Muscle layer of colon (tissue), 2 donors: ENCODE measurements around the gene VOPP1.

Experiments
- H3K27ac ChIP-seq: one replicate; pipeline ENCODE4 v1.7.0; 2013; ENCODE audit warnings: low read depth, mild to moderate bottlenecking, low read length, moderate library complexity
- H3K27me3 ChIP-seq, 2 donors: one replicate each; pipeline ENCODE4 v1.7.0; 2013; ENCODE audit warnings: low read length in 2 of 2, mild to moderate bottlenecking in 2 of 2; ENCODE audit not compliant: insufficient read depth in 2 of 2, control insufficient read depth in 1 of 2
- H3K36me3 ChIP-seq: one replicate; pipeline ENCODE4 v1.7.0; 2013; ENCODE audit warnings: mild to moderate bottlenecking, low read length; ENCODE audit not compliant: insufficient read depth
- H3K4me1 ChIP-seq: one replicate; pipeline ENCODE4 v1.7.0; 2013; ENCODE audit warnings: mild to moderate bottlenecking, low read length; ENCODE audit not compliant: insufficient read depth
- H3K4me3 ChIP-seq, 2 donors: one replicate each; pipeline ENCODE4 v1.7.0; 2013; ENCODE audit warnings: low read length in 2 of 2, low read depth in 1 of 2, mild to moderate bottlenecking in 1 of 2, moderate library complexity in 1 of 2
- H3K9ac ChIP-seq: one replicate; pipeline ENCODE4 v1.7.0; 2013; ENCODE audit warnings: low read length
- H3K9me3 ChIP-seq: one replicate; pipeline ENCODE4 v1.7.0; 2013; ENCODE audit warnings: mild to moderate bottlenecking, low read length
- donor health status: abdominal sarcoma.
- donor health status: Adenocarcinoma of cecum.

Gene VOPP1

DNA sequence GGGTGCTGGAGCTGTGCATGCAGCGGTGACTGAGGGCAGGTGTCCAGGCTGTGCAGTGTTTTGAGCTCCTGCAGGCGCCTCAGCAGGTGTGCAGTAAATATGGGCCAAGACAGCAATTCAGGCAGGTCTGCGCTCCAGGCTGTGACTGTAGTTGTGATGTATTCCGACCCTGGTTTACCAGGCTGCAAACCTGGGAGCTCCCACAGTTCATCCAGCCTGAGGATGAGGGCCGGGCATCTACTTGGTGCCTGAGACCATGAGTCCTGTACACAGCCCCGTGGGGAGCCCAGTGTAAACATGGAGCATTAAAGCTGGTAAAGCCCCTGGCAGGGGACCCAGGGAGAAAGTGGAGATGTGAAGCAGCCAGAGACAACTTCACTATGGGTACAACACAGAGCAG is 82.8 kb downstream of the VOPP1 start:
- H3K4me1 ChIP-seq, result no peaks in the 10 kb centered on the region
- H3K27ac ChIP-seq, result no peak overlapping the region
- H3K4me3 ChIP-seq, result no peak overlapping the region
- H3K36me3 ChIP-seq, result peaks cover 27% of the 10 kb centered on the region
- H3K27me3 ChIP-seq, result no peaks in the 10 kb centered on the region
- H3K9ac ChIP-seq, result no peak overlapping the region
- H3K9me3 ChIP-seq, result no peaks in the 10 kb centered on the region

DNA sequence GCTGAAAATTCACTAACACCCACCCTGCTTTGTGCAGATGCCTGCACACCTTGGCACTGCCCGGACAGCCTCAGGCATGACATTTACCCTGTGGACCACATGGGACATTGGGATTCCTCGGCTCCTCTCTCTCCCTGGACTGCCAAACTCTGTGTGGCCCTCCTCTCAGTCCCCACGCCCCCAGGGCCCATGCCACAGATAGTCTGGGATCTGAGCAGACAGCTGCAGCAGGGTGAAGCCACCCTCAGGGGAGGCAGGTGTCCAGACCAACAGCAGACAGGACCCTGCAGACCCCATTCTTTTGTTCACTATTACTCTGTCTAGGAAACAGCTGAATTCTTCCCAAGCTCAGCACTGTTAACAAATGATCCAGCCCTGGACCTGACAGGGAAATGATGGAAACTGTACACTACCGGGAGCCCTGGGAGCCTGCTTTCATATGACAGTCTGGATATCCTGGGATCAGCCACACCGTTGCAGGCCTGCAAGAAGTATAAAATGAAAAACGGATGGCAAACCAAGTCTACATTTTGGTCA is 83.4 kb downstream of the VOPP1 start:
- Histone ChIP-seq H3K36me3 (peaks cover 32% of the 10 kb centered on the region), H3K27ac (no peak overlapping the region), H3K4me1 (no peaks in the 10 kb centered on the region)

DNA sequence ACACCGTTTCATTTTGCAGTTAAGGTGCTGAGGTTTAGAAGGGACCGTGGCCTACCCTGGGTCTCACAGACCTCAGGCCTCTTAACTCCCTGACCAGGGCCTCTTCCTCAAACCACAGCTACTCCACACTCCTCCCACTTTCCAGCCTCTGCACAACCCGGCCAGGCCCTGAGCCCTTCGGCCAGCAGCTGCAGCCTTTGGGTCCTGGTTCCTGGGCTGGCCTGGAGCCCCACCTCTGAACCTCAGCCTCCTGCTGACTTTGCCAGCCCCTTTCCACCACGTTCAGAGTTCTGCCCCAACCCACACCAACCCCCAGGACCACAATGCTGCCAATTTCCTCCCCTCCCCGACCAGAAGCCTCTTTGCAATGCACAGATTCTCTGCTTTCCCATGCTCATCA is 84.1 kb downstream of the VOPP1 start:
- H3K9ac ChIP-seq, result no peak overlapping the region
- no peak overlapping the region for H3K27ac ChIP-seq
- H3K36me3 ChIP-seq, result peaks cover 32% of the 10 kb centered on the region
- H3K4me3 ChIP-seq, result no peak overlapping the region
- H3K4me1 ChIP-seq, result no peaks in the 10 kb centered on the region
- no peaks in the 10 kb centered on the region for H3K27me3 ChIP-seq
- no peaks in the 10 kb centered on the region for H3K9me3 ChIP-seq

More for the DNA sequence above, 83.4 kb downstream of the VOPP1 start:
- Histone ChIP-seq H3K4me3 (no peak overlapping the region), H3K9ac (no peak overlapping the region), H3K27me3 (no peaks in the 10 kb centered on the region), H3K9me3 (no peaks in the 10 kb centered on the region)

- H3K4me3 ChIP-seq, result no peak overlapping the region
- H3K9ac ChIP-seq, result no peak overlapping the region
- H3K4me1 ChIP-seq, result no peaks in the 10 kb centered on the region
- no peak overlapping the region for H3K27ac ChIP-seq
- no peaks in the 10 kb centered on the region for H3K27me3 ChIP-seq
- H3K36me3 ChIP-seq, result peaks cover 32% of the 10 kb centered on the region
- no peaks in the 10 kb centered on the region for H3K9me3 ChIP-seq
Measured at GRCh38 chr7:55486991-55487390, 85.3 kb downstream of the VOPP1 start.

DNA sequence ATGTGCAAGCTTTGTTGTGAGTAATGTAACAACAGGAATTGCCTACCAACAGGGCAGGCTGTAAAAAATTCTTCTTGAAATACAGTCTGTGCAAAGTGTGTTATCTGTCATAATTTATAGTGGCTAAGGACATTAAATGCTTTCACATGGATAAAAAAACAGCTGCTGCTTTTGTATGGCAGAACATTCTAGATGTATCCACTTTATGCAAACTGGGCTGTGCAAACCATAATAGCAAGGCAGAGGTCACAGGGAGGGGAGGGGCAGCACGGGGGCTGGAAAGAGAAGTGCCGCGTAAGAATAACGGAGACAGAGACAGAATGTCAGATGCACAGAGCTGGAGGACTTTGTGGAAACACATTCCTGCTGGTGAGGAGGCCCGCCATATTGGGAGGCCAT is 86.1 kb downstream of the VOPP1 start:
- Histone ChIP-seq H3K27me3 (no peaks in the 10 kb centered on the region), H3K9ac (no peak overlapping the region), H3K4me1 (no peaks in the 10 kb centered on the region), H3K9me3 (no peaks in the 10 kb centered on the region), H3K4me3 (no peak overlapping the region), H3K27ac (no peak overlapping the region), H3K36me3 (peaks cover 24% of the 10 kb centered on the region)

DNA sequence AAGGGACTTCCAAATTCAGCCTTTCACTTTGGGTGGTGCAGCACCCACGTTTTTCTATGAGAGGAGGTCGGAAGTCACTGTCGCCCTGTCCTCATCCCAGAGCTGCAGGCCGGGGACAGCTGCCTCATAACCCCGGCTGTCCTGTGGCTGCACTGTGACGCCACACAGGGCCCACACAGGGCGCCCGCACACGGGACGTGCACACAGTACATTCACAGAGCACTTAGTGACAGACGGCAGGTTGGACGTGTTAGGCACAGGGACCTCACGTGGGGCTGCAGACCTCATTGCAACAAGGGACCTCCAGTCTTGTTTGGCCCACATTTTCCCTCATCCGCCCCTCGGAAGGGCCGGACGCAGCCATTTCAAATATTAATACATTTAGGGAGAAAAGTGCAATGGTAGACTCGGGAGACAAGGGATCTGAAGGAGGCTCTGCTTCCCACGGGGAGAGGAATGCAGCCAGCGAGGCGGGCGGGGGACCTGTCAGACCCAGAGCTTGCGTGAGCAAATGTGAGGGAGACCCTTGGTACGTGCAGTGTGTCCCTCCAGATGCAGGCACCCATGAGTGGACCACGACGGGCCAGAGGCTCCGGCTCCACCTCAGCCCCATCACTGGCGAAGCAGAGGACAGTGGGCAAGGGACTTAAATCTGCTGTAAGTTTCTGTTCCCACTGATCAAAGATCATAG is 86.7 kb downstream of the VOPP1 start:
- H3K4me3 ChIP-seq, result no peak overlapping the region
- no peaks in the 10 kb centered on the region for H3K9me3 ChIP-seq
- no peak overlapping the region for H3K9ac ChIP-seq
- peaks cover 23% of the 10 kb centered on the region for H3K36me3 ChIP-seq
- no peaks in the 10 kb centered on the region for H3K27me3 ChIP-seq
- no peak overlapping the region for H3K27ac ChIP-seq
- H3K4me1 ChIP-seq, result no peaks in the 10 kb centered on the region

DNA sequence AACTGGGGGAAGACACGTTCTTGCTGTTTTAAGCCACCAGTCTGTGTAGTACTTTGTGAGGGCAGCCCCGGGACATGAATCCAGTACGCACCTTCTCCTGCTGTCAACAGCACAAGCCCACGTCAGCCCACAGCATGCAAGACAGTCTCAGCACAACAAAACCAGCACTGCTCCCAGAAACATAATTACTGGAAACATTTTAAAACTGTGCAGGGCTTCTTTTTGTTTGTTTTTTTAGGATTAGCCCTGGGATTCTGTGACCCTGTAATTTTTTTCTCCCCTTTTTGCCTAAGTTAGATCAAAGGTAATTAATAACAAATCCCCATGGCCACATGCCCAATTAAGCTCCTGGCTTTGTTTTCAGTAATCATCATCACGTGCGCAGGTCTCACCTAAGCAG is 87.5 kb downstream of the VOPP1 start:
- Histone ChIP-seq H3K4me1 (no peaks in the 10 kb centered on the region), H3K27ac (no peak overlapping the region), H3K27me3 (no peaks in the 10 kb centered on the region), H3K9me3 (no peaks in the 10 kb centered on the region), H3K9ac (no peak overlapping the region), H3K36me3 (peaks cover 17% of the 10 kb centered on the region), H3K4me3 (no peak overlapping the region)

DNA sequence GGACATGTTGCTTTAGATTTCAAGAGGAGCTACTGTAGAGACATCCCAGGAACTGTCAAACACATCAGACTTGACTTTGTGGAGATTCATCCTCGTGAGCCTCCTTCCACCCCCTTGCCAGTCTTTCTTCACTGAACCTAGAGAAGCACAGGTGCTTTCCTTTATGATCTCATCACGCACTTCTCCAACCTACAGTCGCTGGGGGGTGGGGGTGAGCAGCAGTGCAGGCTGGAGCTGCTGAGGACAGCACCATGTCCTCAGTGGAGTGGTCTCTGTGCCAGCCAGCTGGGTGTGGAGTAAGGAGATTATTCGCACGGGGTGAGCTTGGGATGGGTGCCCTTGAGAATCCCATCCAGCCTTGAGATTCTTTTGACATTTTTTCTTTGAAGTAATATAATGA is 88.1 kb downstream of the VOPP1 start:
- H3K27ac ChIP-seq, result no peak overlapping the region
- peaks cover 12% of the 10 kb centered on the region for H3K36me3 ChIP-seq

DNA sequence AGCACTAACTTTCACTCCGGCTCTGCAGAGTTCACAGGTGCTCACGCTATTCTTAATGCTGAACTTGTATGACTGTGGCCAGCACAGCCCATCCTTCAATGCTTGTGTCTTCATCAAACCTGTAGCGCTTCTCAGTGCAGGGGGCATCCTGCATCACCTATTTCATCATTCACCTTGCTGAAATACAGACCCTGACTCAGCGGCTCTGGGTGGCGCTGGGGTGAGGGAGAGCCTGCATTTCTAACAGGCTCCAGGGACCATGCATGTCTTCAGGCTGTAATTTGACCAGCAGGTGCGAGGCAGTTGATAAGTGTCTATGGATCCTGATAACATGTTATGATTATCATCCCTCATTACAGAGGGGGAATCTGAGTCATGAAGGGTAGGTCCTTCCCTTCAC is 89.3 kb downstream of the VOPP1 start:
- no peak overlapping the region for H3K27ac ChIP-seq
- no peak overlapping the region for H3K4me3 ChIP-seq
- no peaks in the 10 kb centered on the region for H3K4me1 ChIP-seq
- no peak overlapping the region for H3K9ac ChIP-seq
- no peaks in the 10 kb centered on the region for H3K9me3 ChIP-seq
- peaks cover 5% of the 10 kb centered on the region for H3K36me3 ChIP-seq
- no peaks in the 10 kb centered on the region for H3K27me3 ChIP-seq

More for the DNA sequence above, 88.1 kb downstream of the VOPP1 start:
- no peak overlapping the region for H3K9ac ChIP-seq
- H3K4me3 ChIP-seq, result no peak overlapping the region
- H3K4me1 ChIP-seq, result no peaks in the 10 kb centered on the region
- H3K27me3 ChIP-seq, result no peaks in the 10 kb centered on the region
- no peaks in the 10 kb centered on the region for H3K9me3 ChIP-seq

DNA sequence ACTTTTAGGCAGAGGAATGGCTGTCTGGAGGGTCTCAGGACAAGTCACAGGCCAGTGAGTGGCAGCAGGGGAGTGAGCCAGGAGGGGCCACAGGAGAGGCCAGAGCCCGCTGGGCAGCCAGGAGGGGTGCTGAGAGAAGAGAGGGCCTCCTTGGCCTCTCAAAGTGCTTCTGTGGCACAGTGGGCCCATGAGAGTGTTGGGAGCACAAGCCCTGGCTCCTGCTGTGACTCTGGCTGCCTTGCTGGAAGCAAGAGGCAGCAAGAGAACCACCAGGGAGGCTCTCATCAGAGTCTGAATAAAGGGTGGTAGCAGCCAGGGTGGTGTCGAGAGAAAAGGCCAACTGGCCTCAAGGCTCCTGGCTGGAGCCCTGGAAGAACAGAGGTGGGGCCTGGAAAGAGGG is 91.1 kb downstream of the VOPP1 start:
- H3K4me3 ChIP-seq, result no peak overlapping the region
- no peaks in the 10 kb centered on the region for H3K4me1 ChIP-seq
- H3K36me3 ChIP-seq, result peaks cover 5% of the 10 kb centered on the region
- H3K27ac ChIP-seq, result no peak overlapping the region
- H3K27me3 ChIP-seq, result no peaks in the 10 kb centered on the region
- H3K9ac ChIP-seq, result no peak overlapping the region
- no peaks in the 10 kb centered on the region for H3K9me3 ChIP-seq

DNA sequence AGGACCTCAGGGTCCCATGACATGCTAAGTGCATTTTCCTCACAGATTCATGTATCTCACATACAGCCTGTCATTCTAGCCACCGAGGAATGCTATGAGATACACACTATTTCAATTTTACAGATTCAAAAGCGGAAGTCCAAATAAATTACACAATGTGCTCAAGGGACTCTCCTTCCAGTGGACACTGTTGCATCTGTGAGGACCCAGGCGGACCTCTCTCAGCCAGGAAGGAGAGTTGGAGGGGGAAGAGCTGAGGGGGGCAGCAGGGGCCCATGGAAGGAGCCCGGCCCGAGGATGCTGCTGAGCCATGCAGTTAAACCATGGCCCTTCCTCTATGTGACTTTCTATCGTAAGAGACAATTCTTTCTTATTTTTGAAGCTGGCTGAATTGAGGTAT is 93.6 kb downstream of the VOPP1 start:
- Histone ChIP-seq H3K36me3 (peaks cover 4% of the 10 kb centered on the region), H3K27me3 (no peaks in the 10 kb centered on the region), H3K27ac (no peak overlapping the region), H3K4me3 (no peak overlapping the region), H3K9me3 (no peaks in the 10 kb centered on the region), H3K4me1 (no peaks in the 10 kb centered on the region), H3K9ac (no peak overlapping the region)

- Histone ChIP-seq H3K27me3 (no peaks in the 10 kb centered on the region), H3K4me3 (no peak overlapping the region), H3K36me3 (peaks cover 4% of the 10 kb centered on the region), H3K27ac (no peak overlapping the region), H3K9me3 (no peaks in the 10 kb centered on the region), H3K4me1 (no peaks in the 10 kb centered on the region), H3K9ac (no peak overlapping the region)
Measured at GRCh38 chr7:55477781-55478374, 94.4 kb downstream of the VOPP1 start.
